Measurements from ENCODE around the gene TFEB.

Gene TFEB

GRCh38 chr6:41714556-41715273 lies 20.7 kb downstream of the TFEB start:
- TF ChIP-seq POLR2AphosphoS5 (IDR thresholded peaks at IDR 0.05; ENCODE audit: low read depth) (no peak), SPI1 (IDR thresholded peaks at IDR 0.05; ENCODE audit: borderline replicate concordance, low read depth) (no peak), GABPA (IDR thresholded peaks at IDR 0.05; ENCODE audit: low read depth) (no peak), REST (IDR thresholded peaks at IDR 0.05; ENCODE audit: insufficient replicate concordance, low read depth) (no peak), CTCF (IDR thresholded peaks at IDR 0.05; ENCODE audit: insufficient read depth, low read length) (no peak)
- Histone ChIP-seq H3K27me3 (ENCODE audit: insufficient read depth, poor library complexity, severe bottlenecking) (no peaks in the 10 kb centered on the region), H3K4me3 (replicated peaks; ENCODE audit: insufficient read depth, low read length) (no peak overlapping the region), H3K27ac (replicated peaks) (no peak overlapping the region)
- DNase-seq (ENCODE audit: low read depth in 1 of 2, low spot score in 1 of 2), result no peak

GRCh38 chr6:41713650-41714291 lies 21.6 kb downstream of the TFEB start:
- no peak for TF ChIP-seq POLR2AphosphoS5 (IDR thresholded peaks at IDR 0.05; ENCODE audit: low read depth)
- no peak for TF ChIP-seq REST (IDR thresholded peaks at IDR 0.05; ENCODE audit: insufficient replicate concordance, low read depth)
- no peak for TF ChIP-seq CTCF (IDR thresholded peaks at IDR 0.05; ENCODE audit: insufficient read depth, low read length)
- no peak for TF ChIP-seq SPI1 (IDR thresholded peaks at IDR 0.05; ENCODE audit: borderline replicate concordance, low read depth)
- TF ChIP-seq GABPA (IDR thresholded peaks at IDR 0.05; ENCODE audit: low read depth), result no peak
- H3K27me3 ChIP-seq (ENCODE audit: insufficient read depth, poor library complexity, severe bottlenecking), result no peaks in the 10 kb centered on the region
- no peak overlapping the region for H3K4me3 ChIP-seq (replicated peaks; ENCODE audit: insufficient read depth, low read length)
- DNase-seq (ENCODE audit: low read depth in 1 of 2, low spot score in 1 of 2), result no peak
- H3K27ac ChIP-seq (replicated peaks), result no peak overlapping the region

GRCh38 chr6:41713159-41713649 lies 22.2 kb downstream of the TFEB start:
- H3K27ac ChIP-seq (replicated peaks), result no peak overlapping the region
- H3K27me3 ChIP-seq (ENCODE audit: insufficient read depth, poor library complexity, severe bottlenecking), result no peaks in the 10 kb centered on the region
- no peak for DNase-seq (ENCODE audit: low read depth in 1 of 2, low spot score in 1 of 2)
- H3K4me3 ChIP-seq (replicated peaks; ENCODE audit: insufficient read depth, low read length), result no peak overlapping the region
- TF ChIP-seq CTCF (IDR thresholded peaks at IDR 0.05; ENCODE audit: insufficient read depth, low read length) (no peak), GABPA (IDR thresholded peaks at IDR 0.05; ENCODE audit: low read depth) (no peak), REST (IDR thresholded peaks at IDR 0.05; ENCODE audit: insufficient replicate concordance, low read depth) (no peak), POLR2AphosphoS5 (IDR thresholded peaks at IDR 0.05; ENCODE audit: low read depth) (no peak), SPI1 (IDR thresholded peaks at IDR 0.05; ENCODE audit: borderline replicate concordance, low read depth) (no peak)
